NCI-H2081 (cell line): ENCODE data around the gene PBX3.

Experiments used
- DNase-seq, 2 experiments: peaks; one replicate each; lab custom pipeline; 2025; lab: John Stamatoyannopoulos, UW

PBX3 gene

DNA sequence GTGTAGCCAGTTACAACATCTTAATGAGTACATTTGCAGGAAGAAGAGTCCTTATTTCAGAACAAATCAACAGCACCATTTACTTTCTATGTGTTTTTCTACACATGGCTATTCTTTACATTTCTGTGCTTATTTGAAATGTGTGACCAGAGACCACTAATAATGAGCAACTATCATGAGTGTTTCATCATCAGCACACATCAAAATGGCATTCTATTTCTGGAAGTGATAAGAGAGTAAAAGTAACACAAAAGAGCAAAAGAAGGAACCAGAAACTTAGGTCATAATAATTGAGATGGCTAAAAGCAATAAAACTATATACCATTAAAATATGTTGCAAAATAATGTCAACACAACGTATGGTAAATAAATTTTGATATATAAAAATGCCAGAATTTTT is 159.7 kb downstream of the PBX3 start:
- no peak for DNase-seq

DNA sequence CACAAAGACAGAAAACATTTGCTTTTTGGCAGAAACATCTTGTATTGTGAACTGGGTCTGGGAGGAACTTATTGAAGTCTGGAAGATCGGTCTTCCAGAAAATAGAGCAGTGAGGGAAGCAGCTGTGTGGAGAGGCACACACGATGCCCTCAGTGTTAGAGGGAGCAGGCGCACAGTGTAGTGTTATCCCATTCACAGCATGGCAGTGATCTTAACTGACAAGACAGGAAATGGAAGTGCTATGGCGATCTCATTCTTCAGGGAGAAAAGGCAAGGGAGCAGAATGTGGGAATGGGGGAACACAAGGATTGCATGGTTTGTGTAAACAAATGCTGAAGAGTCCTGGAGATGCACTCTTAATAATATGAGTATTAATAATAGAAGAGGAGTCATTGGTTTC is 161.0 kb downstream of the PBX3 start:
- DNase-seq = peak in 1 of 2 experiments; percentile 59

DNA sequence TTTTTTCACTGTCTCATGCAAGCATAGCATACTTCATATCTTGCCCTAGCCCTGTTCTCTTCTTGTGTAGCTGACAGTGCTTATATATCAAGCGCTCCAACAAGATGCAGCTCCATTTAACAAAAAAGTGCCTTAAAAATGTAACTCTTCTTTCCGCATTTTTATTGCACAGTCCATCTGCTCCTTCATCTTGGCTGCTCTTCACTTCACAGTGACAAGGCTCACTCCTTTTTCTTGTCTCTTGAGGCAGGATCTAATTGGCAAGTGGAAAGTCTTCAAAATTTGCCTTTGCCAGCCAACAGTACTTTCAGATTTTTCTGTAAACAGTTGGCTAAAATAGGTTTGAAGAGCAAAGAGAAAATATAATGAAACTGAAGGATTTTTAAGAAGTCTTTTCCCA is 161.8 kb downstream of the PBX3 start:
- DNase-seq = no peak

- no peak for DNase-seq
These were observed 162.3 kb downstream of the PBX3 start for GRCh38 chr9:125909459-125909858.

DNA sequence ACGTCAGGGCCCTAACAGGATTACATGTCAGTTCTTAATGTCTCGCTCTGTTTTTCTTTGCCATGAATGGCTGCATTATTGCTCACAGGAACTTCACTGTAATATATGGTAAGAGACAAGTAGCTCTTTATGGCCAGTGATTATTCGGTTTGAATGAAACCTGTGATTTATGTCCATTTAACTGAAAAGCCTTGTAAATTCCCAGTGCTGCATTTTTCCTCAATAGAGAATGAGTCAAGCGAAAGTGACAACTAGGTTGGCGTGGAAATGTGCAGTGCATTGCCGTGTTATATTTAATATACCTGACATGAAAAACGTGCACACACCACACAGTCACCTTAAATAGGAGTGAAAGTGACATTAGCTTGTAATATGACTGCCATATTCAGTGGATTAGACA is 163.1 kb downstream of the PBX3 start:
- peak in 1 of 2 experiments; percentile 77 for DNase-seq

DNA sequence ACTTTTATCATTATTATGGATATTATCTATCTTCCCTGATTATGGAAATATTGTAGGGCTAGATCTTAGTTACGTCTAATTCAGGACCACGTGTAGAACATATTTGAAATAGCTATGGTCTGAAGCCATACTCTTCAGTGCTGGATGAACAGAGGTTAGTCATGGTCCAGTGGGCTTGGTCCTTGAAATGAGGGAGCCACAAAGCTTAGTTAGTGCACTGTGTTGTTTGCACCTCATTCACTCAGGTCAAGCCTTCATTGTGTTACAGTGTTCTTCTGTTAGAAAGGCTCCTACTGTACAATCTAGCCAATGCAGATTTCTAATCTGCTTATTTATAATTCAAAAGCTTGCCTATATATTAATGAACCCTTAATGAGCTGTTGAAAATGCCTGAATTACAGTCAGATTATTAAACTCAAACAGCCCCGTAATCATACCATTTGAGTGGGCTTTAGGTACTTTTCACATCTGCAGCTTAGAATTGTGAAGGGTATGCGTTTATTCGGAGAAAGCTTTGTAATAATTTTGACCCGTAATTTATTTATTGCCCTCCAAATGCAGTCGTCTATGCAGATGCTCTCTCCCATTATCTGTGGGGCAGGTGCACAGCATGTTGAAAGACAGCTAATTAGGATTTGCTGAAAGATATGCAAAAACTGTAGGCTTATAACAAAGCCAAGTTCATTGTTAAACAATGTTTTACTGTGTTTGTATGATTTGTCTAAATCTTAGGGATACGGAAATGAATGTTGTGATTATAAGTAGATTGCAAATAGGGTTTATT is 164.9 kb downstream of the PBX3 start:
- peak in 1 of 2 experiments; percentile 65 for DNase-seq

- DNase-seq = no peak
These were observed 165.5 kb downstream of the PBX3 start for GRCh38 chr9:125912667-125913066.

DNA sequence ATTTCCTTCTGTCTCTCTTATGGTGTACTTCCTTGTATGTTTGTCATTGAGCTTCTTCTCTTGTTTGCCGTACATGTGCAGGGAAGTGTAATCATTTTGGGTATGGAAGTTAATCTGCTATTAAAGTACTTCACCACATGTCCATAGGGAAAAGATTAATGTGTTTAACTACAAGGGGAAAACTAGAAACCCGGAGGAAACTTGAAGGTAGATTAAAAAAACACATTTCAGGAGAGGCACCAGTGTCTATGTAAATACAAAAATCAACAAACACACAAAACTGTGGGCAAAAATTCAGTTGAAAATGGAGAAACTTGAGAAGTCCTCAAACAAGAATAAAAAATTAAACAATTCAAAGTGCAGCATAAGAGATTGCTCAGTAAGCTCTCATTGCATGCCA is 166.4 kb downstream of the PBX3 start:
- peak in 1 of 2 experiments; percentile 18 for DNase-seq

DNA sequence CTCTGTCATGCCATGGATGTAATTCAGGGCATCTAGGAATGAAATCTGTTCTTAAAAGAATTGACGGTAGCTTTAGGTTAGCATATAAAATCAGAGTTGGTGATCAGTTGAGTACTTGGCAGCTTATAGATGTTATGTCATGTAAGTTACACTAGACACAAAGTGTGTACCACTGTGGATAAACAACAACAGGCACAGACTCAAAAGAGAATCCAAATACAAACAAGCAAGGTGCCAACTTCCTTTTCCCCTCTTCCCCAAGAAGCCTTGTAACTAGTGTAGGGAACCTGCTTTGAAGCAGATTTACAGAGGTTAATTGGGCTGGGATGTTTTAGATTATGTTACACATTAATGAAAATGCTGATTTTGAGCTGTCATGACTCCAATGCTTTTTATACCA is 167.2 kb downstream of the PBX3 start:
- no peak for DNase-seq

GRCh38 chr9:125915606-125916005 is 168.4 kb downstream of the PBX3 start:
- no peak for DNase-seq

GRCh38 chr9:125919565-125919964 is 172.4 kb downstream of the PBX3 start:
- no peak for DNase-seq

DNA sequence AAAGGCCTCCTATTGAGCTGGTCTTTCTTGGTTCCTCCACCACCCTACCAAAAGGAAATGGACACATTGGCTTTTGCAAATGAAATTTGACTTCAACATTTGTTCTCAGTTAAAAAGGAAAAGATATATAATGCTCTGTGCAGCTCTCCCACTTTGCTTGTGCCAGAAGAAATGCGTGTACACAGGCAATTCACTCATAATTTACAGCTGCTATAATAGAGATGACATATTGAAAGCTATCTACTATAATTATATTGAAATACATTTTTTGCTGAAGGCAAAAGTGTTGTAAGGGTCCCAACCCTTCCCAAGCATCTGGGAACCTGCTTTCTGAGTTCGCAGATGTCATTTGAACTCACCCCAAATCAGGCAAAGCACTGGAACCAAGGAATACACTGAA is 173.2 kb downstream of the PBX3 start:
- DNase-seq = no peak

- DNase-seq = no peak
These were observed 175.7 kb downstream of the PBX3 start for GRCh38 chr9:125922854-125923253.

DNA sequence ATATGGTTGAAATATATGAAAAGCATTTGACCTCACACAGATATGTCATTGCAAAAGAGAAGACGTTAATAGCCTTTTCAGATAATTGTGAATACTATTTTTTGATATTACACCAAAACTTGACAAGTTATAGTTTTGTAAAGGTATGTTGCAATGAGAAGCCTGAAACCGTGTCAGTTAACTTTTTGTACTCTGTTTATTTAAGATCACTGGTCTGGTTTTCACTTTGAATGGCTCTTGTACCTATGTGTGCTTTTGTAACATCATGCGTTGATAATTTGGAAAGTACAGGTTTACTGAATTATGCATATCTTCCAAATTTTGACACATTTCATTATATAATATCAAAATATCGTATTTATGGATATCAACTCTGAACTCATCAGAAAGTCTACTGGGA is 177.2 kb downstream of the PBX3 start:
- no peak for DNase-seq

DNA sequence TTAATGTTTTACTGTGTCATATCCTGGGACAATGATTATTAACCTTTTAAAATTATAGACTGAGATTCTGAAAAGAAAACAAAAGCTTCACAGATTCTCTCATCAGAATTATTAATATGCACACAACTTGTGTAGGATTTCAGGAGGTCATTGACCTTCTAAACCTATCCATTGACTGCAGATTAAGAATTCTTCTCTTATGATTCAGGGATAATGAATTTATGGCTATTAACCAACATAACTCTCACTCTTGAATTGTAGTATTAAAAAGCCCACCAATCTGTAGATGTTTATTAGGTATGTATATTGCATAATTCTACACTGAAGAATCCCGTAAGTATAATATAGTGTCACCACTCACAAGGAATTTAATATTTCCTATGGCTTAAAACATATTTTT is 179.8 kb downstream of the PBX3 start:
- no peak for DNase-seq

GRCh38 chr9:125929846-125930245 is 182.7 kb downstream of the PBX3 start:
- DNase-seq = no peak

DNA sequence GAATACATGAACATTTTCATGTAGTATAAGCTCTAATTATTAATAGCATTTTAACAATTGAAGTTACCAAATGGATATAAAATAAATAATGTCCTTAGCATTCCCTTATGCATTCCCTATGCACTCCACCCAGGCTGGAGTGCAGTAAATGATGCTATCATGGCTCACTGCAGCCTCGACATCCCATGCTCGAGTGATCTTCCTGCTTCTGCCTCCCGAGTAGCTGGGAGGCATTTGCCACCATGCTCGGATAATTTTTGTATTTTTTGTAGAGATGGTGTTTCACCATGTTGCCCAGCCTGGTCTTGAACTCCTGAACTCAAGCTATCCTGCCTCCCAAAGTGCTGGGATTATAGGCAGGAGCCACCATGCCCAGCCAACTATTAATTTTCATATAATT is 184.0 kb downstream of the PBX3 start:
- DNase-seq = no peak

DNA sequence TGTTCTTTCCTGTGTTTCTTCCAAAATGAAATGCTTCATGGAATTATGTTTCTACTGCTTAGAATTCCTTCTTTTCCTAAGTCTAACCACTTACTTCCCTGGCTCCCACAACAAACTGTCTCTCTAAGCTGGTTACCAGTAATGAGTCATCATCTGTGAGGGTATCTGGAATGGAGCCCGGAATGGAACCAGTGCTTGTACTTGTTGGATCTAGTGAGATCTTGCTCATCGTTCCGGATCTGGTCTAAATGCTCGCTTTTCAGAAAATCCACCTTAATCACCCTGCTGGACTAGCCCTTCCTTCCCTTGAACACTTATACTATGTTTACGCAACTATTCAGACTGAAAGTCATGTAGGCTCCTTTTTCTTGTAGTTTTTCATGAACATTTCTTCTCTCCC is 184.8 kb downstream of the PBX3 start:
- no peak for DNase-seq

DNA sequence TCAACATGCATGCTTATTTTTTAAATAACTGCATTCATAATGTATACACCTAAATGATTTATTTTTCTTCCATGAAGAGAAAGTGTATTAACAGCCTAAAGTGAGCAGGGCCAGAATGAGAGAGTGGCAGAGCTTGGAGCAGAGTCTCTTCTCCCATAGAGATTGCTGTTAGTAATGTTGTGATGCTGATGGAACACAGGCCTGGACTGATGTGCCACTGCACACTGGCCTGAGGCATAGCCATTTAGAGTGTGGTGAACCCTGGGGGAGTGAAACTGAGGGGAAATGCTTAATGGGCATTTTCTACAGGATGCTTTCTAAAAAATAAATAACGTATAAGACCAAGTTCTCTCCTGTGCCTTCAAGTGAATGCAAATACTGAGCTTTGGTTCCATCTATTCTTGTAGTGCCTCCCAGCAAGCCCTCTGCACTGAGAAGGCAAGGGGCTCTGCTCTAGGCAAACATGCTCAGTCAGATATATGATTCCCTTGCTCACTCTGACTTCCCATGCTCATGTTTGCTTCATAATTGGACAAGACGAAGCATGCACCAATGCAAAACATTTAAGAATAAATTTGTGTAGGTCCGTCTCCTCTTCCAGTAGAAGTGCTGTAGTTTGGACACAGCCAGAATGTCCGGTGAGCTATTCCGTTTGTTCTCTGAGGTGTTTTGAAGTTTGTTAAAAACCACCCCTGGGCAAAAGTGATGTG is 185.7 kb downstream of the PBX3 start:
- DNase-seq = no peak

- DNase-seq = no peak
These were observed 195.0 kb downstream of the PBX3 start for GRCh38 chr9:125942125-125942524.

- DNase-seq = no peak
These were observed 196.7 kb downstream of the PBX3 start for GRCh38 chr9:125943831-125944230.

DNA sequence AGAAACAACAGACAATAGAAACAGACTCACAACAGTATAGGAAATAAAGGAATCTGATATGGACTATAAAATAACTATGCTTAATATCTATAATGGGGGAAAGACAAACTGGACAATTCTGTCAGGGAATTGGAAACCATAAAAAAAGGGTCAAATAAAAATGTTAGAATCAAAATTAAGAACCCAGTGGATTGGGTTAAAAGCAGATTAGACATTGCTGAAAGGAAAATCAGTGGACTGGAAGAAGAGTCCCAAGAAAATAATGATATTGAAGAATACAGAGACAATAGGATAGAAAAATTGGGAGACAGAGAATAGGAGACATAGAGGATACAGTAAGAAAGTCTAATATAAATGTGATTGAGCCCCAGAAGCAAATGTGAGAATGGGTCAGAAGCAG is 199.2 kb downstream of the PBX3 start:
- no peak for DNase-seq

DNA sequence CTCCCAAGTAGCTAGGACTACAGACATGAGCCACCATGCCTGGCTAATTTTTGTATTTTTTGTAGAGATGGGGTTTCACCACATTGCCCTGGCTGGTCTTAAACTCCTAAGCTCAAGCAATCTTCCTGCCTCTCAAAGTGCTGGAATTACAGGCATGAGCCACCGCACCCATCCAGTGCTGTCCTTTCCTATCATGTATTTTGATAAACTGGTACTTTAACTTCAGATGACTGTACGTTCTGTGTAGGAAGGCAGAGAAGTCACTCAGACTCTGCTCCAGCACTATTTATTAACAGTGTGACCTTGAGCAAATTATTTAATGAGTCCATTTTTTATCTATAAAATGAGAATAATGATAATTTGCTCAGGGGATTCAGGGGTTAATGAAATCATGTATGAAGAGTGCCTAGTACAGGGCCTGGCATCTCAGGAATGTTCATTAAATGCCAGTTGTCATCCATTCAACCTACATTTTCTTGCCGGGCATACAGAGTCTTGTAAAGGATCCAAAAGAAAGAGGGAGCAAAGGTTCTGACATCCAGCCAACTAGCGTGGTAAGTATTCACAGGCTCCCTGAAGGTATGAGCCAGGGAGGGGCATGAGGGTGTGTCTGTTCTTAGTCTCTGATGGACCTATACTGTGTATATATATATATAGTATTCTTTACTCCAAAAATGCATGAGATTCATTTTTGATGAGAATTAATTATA is 201.9 kb downstream of the PBX3 start:
- no peak for DNase-seq
